Liver (tissue), 9 donors: ENCODE measurements around the gene GABRR1. TPM values are rescaled to one million over a fixed set of nuclear protein-coding genes. Genes with fewer than 3 reads are reported as not detected.

Experiments
- DNase-seq: peaks from one replicate; pipeline ENCODE4 v3.0.0-alpha.2; 2017; ENCODE audit warnings: low spot score
- H3K27ac ChIP-seq, 2 donors: one replicate each; pipeline ENCODE4 v1.7.0; 2013; ENCODE audit warnings: inconsistent platforms in 2 of 2, low read length in 2 of 2, control low read depth in 1 of 2, low read depth in 1 of 2, mild to moderate bottlenecking in 1 of 2
- H3K27me3 ChIP-seq, 4 donors: one replicate each; pipeline versions ENCODE4 v1.6.1 to v1.7.0; 2013; ENCODE audit warnings: low read length in 3 of 4, inconsistent platforms in 1 of 4, mild to moderate bottlenecking in 1 of 4, moderate library complexity in 1 of 4; ENCODE audit not compliant: control insufficient read depth in 4 of 4, insufficient read depth in 4 of 4
- H3K36me3 ChIP-seq, 4 donors: one replicate each; pipeline versions ENCODE4 v1.6.1 to v1.7.0; 2013; ENCODE audit warnings: low read length in 3 of 4, mild to moderate bottlenecking in 3 of 4, low read depth in 1 of 4, moderate library complexity in 1 of 4; ENCODE audit not compliant: control insufficient read depth in 4 of 4, insufficient read depth in 3 of 4
- H3K4me1 ChIP-seq, 4 donors: one replicate each; pipeline versions ENCODE4 v1.6.1 to v1.7.0; 2013; ENCODE audit warnings: low read length in 3 of 4, mild to moderate bottlenecking in 3 of 4, moderate library complexity in 1 of 4; ENCODE audit not compliant: control insufficient read depth in 4 of 4, insufficient read depth in 4 of 4
- H3K4me3 ChIP-seq, 3 donors: one replicate each; pipeline versions ENCODE4 v1.6.1 to v1.7.0; 2013; ENCODE audit warnings: low read length in 3 of 3, control low read depth in 1 of 3, low read depth in 1 of 3, mild to moderate bottlenecking in 1 of 3
- H3K9ac ChIP-seq, 2 donors: one replicate each; pipeline ENCODE4 v1.7.0; 2013; ENCODE audit warnings: low read length in 2 of 2, mild to moderate bottlenecking in 2 of 2, moderate library complexity in 2 of 2, control low read depth in 1 of 2, low read depth in 1 of 2
- H3K9me3 ChIP-seq, 4 donors: one replicate each; pipeline versions ENCODE4 v1.6.1 to v1.7.0; 2013; ENCODE audit warnings: low read length in 3 of 4; ENCODE audit not compliant: control insufficient read depth in 4 of 4
- EGR1 ChIP-seq, 2 donors: IDR thresholded peaks; 2 replicates each; pipeline ENCODE4 v1.6.1; 2016 to 2018; ENCODE audit warnings: antibody characterized with exemption in 2 of 2, low read depth in 2 of 2
- FOXA2 ChIP-seq: IDR thresholded peaks from 2 replicates; pipeline ENCODE4 v1.6.1; 2016; ENCODE audit warnings: antibody characterized with exemption
- GABPA ChIP-seq, 2 donors: IDR thresholded peaks in 1 of 2; conservative IDR thresholded peaks in 1 of 2; 2 replicates each; pipeline ENCODE4 v1.6.1; 2016; ENCODE audit warnings: antibody characterized with exemption in 2 of 2, mild to moderate bottlenecking in 1 of 2, moderate library complexity in 1 of 2
- HNF4A ChIP-seq, 2 donors: conservative IDR thresholded peaks; 2 replicates each; pipeline ENCODE4 v1.6.1; 2016; ENCODE audit warnings: antibody characterized with exemption in 2 of 2, mild to moderate bottlenecking in 2 of 2
- HNF4G ChIP-seq: IDR thresholded peaks from 2 replicates; pipeline ENCODE4 v1.6.1; 2016; ENCODE audit warnings: antibody characterized with exemption
- JUND ChIP-seq, 2 donors: IDR thresholded peaks; 2 replicates each; pipeline ENCODE4 v1.6.1; 2016; ENCODE audit warnings: antibody characterized with exemption in 2 of 2
- NR2F2 ChIP-seq: IDR thresholded peaks from 2 replicates; pipeline ENCODE4 v1.6.1; 2016; ENCODE audit warnings: antibody characterized with exemption
- SP1 ChIP-seq: IDR thresholded peaks from 2 replicates; pipeline ENCODE4 v1.6.1; 2018; ENCODE audit warnings: antibody characterized with exemption, mild to moderate bottlenecking
- TAF1 ChIP-seq: conservative IDR thresholded peaks from 2 replicates; pipeline ENCODE4 v1.6.1; 2016; ENCODE audit warnings: antibody characterized with exemption, mild to moderate bottlenecking
- YY1 ChIP-seq: IDR thresholded peaks from 2 replicates; pipeline ENCODE4 v1.6.1; 2016; ENCODE audit warnings: antibody characterized with exemption, mild to moderate bottlenecking
- WGBS: extraction: QIAGEN DNeasy Blood & Tissue Kit; methylation state at CpG from one replicate; pipeline ENCODE4 v1.1.7; 2013; 5-methylcytosine and 5-hydroxymethylcytosine counted together
- polyA plus RNA-seq, 2 donors: library from polyadenylated mRNA; stranded (reverse) in 1 of 2; unstranded in 1 of 2; fragments of 200-250 nt in 1 of 2; fragments of >200 nt in 1 of 2; fragmentation: Nextera tagmentation in 1 of 2; extraction: Ambion mirVana in 1 of 2; gene quantifications; one replicate each; pipeline versions ENCODE4 v1.2.1 to v1.2.3, GENCODE V29; 2013 to 2015
- total RNA-seq, 2 donors: library from RNA; depleted of rRNA; stranded (reverse); fragments of >200 nt; gene quantifications; one replicate each; pipeline ENCODE4 v1.2.3, GENCODE V29; 2014
- TF ChIP-seq, protein P1 (sequence below): IDR thresholded peaks from 2 replicates; pipeline ENCODE4 v1.6.1; 2016; ENCODE audit warnings: antibody characterized with exemption
- TF ChIP-seq, protein P2 (sequence below): IDR thresholded peaks from 2 replicates; pipeline ENCODE4 v1.6.1; 2016; ENCODE audit warnings: antibody characterized with exemption
- TF ChIP-seq, protein P3 (sequence below): IDR thresholded peaks from 2 replicates; pipeline ENCODE4 v1.6.1; 2016; ENCODE audit warnings: antibody characterized with exemption, mild to moderate bottlenecking
- TF ChIP-seq, protein P4 (sequence below): fragments of 150-350 bp; IDR thresholded peaks from 2 replicates; pipeline ENCODE4 v1.5.1; 2017; ENCODE audit warnings: improper control_type of control experiment, low read depth, low read length; ENCODE audit not compliant: missing input control
- donor health status: healthy.
- donor health status: healthy.
- donor health status: healthy.
- donor health status: healthy.
- donor health status: healthy.

GABRR1 gene
- total and polyA plus RNA-seq, 4 donors = not detected

DNA sequence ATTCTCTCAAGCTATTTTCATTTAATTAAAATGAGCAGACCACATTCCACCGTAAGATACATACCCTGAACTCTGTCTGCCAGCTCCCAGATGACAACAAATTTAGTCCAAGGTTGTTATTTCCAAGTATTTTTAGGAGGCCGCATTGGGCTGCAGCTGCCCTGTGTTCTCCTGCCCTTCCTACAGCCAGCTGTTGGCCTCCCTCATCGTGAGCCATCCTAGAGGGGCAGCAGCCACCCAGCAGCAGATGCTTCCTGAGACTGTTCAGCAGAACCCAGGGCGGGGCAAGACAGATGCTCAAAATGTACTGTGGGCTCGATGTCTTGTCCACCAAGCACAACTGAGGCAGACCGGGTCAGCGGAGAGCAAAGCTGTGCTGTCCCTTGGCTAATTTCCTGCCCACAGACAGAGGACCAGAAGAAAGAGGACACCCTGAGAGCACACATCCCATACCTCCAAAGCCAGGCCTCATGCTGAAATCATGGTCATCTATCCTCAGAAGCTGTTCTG is 16.4 kb downstream of the GABRR1 start:
- Histone ChIP-seq H3K27ac (no peak overlapping the region), H3K4me1 (no peaks in the 10 kb centered on the region), H3K36me3 (no peaks in the 10 kb centered on the region), H3K4me3 (no peak overlapping the region), H3K9ac (no peak overlapping the region), H3K27me3 (no peaks in the 10 kb centered on the region), H3K9me3 (no peaks in the 10 kb centered on the region)
- no peak for TF ChIP-seq EGR1 (IDR thresholded peaks at IDR 0.05; ENCODE audit: low read depth in 2 of 2)
- TF ChIP-seq TAF1 = no peak
- no peak for TF ChIP-seq HNF4G
- no peak for TF ChIP-seq SP1
- TF ChIP-seq, protein P1, sequence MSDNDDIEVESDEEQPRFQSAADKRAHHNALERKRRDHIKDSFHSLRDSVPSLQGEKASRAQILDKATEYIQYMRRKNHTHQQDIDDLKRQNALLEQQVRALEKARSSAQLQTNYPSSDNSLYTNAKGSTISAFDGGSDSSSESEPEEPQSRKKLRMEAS = no peak
- no peak for TF ChIP-seq JUND (IDR thresholded peaks at IDR 0.05)
- WGBS = 90% methylated on average over 7 of the region's 7 CpGs
- no peak for DNase-seq

DNA sequence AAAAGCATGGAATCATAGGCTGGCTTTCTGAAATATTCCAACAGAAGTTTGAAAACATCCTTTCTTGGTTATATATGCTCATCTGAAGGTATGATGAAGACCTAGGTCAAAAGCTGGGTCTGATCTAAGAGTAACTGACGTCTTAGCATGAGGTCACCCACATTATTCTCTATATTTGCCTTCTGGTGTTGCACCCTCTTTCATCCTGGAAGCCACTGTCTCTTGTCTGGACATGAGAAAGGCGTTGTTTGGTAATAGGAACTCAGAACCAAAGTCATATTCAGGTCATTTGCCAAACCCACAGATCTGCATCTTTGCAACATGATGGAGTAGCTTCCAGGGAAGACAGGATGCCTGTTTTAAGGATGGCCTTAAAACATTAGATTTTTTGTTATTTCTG is 17.6 kb downstream of the GABRR1 start:
- DNase-seq = no peak
- Histone ChIP-seq H3K27ac (no peak overlapping the region), H3K27me3 (no peaks in the 10 kb centered on the region), H3K9me3 (no peaks in the 10 kb centered on the region), H3K4me3 (no peak overlapping the region), H3K9ac (no peak overlapping the region), H3K36me3 (no peaks in the 10 kb centered on the region), H3K4me1 (no peaks in the 10 kb centered on the region)
- 80% methylated on average over 2 of the region's 2 CpGs for WGBS
- TF ChIP-seq HNF4A (conservative IDR thresholded peaks at IDR 0.05) = no peak
- no peak for TF ChIP-seq JUND (IDR thresholded peaks at IDR 0.05)
- TF ChIP-seq NR2F2 = no peak
- TF ChIP-seq YY1 = no peak
- TF ChIP-seq, protein P2, sequence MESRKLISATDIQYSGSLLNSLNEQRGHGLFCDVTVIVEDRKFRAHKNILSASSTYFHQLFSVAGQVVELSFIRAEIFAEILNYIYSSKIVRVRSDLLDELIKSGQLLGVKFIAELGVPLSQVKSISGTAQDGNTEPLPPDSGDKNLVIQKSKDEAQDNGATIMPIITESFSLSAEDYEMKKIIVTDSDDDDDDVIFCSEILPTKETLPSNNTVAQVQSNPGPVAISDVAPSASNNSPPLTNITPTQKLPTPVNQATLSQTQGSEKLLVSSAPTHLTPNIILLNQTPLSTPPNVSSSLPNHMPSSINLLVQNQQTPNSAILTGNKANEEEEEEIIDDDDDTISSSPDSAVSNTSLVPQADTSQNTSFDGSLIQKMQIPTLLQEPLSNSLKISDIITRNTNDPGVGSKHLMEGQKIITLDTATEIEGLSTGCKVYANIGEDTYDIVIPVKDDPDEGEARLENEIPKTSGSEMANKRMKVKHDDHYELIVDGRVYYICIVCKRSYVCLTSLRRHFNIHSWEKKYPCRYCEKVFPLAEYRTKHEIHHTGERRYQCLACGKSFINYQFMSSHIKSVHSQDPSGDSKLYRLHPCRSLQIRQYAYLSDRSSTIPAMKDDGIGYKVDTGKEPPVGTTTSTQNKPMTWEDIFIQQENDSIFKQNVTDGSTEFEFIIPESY = no peak
- no peak for TF ChIP-seq EGR1 (IDR thresholded peaks at IDR 0.05; ENCODE audit: low read depth in 2 of 2)
- no peak for TF ChIP-seq TAF1
- TF ChIP-seq, protein P3, sequence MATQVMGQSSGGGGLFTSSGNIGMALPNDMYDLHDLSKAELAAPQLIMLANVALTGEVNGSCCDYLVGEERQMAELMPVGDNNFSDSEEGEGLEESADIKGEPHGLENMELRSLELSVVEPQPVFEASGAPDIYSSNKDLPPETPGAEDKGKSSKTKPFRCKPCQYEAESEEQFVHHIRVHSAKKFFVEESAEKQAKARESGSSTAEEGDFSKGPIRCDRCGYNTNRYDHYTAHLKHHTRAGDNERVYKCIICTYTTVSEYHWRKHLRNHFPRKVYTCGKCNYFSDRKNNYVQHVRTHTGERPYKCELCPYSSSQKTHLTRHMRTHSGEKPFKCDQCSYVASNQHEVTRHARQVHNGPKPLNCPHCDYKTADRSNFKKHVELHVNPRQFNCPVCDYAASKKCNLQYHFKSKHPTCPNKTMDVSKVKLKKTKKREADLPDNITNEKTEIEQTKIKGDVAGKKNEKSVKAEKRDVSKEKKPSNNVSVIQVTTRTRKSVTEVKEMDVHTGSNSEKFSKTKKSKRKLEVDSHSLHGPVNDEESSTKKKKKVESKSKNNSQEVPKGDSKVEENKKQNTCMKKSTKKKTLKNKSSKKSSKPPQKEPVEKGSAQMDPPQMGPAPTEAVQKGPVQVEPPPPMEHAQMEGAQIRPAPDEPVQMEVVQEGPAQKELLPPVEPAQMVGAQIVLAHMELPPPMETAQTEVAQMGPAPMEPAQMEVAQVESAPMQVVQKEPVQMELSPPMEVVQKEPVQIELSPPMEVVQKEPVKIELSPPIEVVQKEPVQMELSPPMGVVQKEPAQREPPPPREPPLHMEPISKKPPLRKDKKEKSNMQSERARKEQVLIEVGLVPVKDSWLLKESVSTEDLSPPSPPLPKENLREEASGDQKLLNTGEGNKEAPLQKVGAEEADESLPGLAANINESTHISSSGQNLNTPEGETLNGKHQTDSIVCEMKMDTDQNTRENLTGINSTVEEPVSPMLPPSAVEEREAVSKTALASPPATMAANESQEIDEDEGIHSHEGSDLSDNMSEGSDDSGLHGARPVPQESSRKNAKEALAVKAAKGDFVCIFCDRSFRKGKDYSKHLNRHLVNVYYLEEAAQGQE = no peak
- TF ChIP-seq, protein P1 = no peak

DNA sequence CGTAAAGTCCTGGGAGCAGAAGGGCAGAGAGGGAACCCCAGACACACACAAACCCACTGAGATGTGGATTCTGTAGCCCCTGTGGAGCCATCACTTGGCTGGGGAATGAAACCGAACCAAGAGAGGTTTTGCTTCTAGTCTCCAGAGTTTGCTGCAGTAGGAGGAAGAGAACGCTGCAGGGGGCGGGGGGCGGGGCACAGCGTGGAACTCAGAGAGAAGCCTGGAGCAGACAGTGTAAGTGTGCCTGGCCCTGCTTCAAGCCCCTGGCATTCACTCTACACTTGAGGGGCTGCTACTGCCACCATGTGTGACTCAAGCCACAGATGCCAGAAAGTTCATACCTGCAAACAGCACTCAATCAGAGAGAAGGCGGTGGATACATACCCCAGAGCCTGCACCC is 18.9 kb downstream of the GABRR1 start:
- H3K4me1 ChIP-seq = no peaks in the 10 kb centered on the region
- DNase-seq = no peak
- H3K36me3 ChIP-seq = no peaks in the 10 kb centered on the region
- H3K9ac ChIP-seq = no peak overlapping the region
- no peaks in the 10 kb centered on the region for H3K27me3 ChIP-seq
- no peak overlapping the region for H3K4me3 ChIP-seq
- H3K27ac ChIP-seq = no peak overlapping the region
- H3K9me3 ChIP-seq = no peaks in the 10 kb centered on the region
- 79% methylated on average over 7 of the region's 7 CpGs for WGBS
- TF ChIP-seq, protein P4, sequence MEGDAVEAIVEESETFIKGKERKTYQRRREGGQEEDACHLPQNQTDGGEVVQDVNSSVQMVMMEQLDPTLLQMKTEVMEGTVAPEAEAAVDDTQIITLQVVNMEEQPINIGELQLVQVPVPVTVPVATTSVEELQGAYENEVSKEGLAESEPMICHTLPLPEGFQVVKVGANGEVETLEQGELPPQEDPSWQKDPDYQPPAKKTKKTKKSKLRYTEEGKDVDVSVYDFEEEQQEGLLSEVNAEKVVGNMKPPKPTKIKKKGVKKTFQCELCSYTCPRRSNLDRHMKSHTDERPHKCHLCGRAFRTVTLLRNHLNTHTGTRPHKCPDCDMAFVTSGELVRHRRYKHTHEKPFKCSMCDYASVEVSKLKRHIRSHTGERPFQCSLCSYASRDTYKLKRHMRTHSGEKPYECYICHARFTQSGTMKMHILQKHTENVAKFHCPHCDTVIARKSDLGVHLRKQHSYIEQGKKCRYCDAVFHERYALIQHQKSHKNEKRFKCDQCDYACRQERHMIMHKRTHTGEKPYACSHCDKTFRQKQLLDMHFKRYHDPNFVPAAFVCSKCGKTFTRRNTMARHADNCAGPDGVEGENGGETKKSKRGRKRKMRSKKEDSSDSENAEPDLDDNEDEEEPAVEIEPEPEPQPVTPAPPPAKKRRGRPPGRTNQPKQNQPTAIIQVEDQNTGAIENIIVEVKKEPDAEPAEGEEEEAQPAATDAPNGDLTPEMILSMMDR = no peak
- TF ChIP-seq, protein P1 = no peak
- TF ChIP-seq FOXA2 = no peak
- no peak for TF ChIP-seq HNF4A (conservative IDR thresholded peaks at IDR 0.05)
- no peak for TF ChIP-seq GABPA (IDR thresholded peaks at IDR 0.05 in 1 of 2, conservative IDR thresholded peaks at IDR 0.05 in 1 of 2)
